Keratinocyte (primary cell): Measurements from ENCODE around the gene AVPR2. TPM values are rescaled to one million over a fixed set of nuclear protein-coding genes. Genes with fewer than 3 reads are reported as not detected.

Experiments used
- DNase-seq: peaks from one replicate; pipeline ENCODE4 v3.0.0-alpha.2; 2011; ENCODE audit warnings: low read depth, missing footprints, low spot score
- FAIRE-seq: peaks from 2 replicates; lab custom pipeline; 2011; peaks lifted over from hg19 to GRCh38; lab: Jason Lieb, UNC
- H2AFZ ChIP-seq: 2 replicates; pipeline ENCODE4 v1.6.0; 2012; ENCODE audit warnings: low read length, control low read depth, inconsistent platforms; ENCODE audit not compliant: control insufficient read depth
- H3K27ac ChIP-seq: 2 replicates; pipeline ENCODE4 v1.5.1; 2011; ENCODE audit warnings: low read length; ENCODE audit not compliant: control insufficient read depth, insufficient read depth
- H3K27me3 ChIP-seq: 3 replicates; pipeline ENCODE4 v1.6.0; 2011; ENCODE audit warnings: low read length; ENCODE audit not compliant: control insufficient read depth, insufficient read depth; ENCODE audit errors: extremely low read depth
- H3K36me3 ChIP-seq, 2 experiments: 2 replicates in 1 of 2; 3 replicates in 1 of 2; pipeline ENCODE4 v1.5.1; 2011; ENCODE audit warnings: low read length in 2 of 2, mild to moderate bottlenecking in 1 of 2; ENCODE audit not compliant: control insufficient read depth in 2 of 2, insufficient read depth in 2 of 2; ENCODE audit errors: extremely low read depth in 1 of 2
- H3K4me1 ChIP-seq: 3 replicates; pipeline ENCODE4 v1.5.1; 2011; ENCODE audit warnings: low read length; ENCODE audit not compliant: control insufficient read depth, insufficient read depth; ENCODE audit errors: extremely low read depth
- H3K4me2 ChIP-seq: 3 replicates; pipeline ENCODE4 v1.6.0; 2011; ENCODE audit warnings: low read depth, low read length; ENCODE audit not compliant: control insufficient read depth, insufficient read depth; ENCODE audit errors: extremely low read depth
- H3K4me3 ChIP-seq, 3 experiments: fragments of 200-600 bp in 1 of 3; sonication (generic) in 1 of 3; 2 replicates in 2 of 3; 3 replicates in 1 of 3; pipeline ENCODE4 v1.5.1; 2011 to 2016; ENCODE audit warnings: low read length in 3 of 3, mild to moderate bottlenecking in 3 of 3, control low read depth in 2 of 3, inconsistent platforms in 1 of 3, low read depth in 1 of 3, mixed read lengths in 1 of 3, mixed run types in 1 of 3, moderate library complexity in 1 of 3; ENCODE audit not compliant: control insufficient read depth in 2 of 3, insufficient read depth in 2 of 3; ENCODE audit errors: extremely low read depth in 1 of 3
- H3K79me2 ChIP-seq: 2 replicates; pipeline ENCODE4 v1.6.0; 2012; ENCODE audit warnings: low read length; ENCODE audit not compliant: control insufficient read depth, insufficient read depth
- H3K9ac ChIP-seq: 3 replicates; pipeline ENCODE4 v1.6.0; 2011; ENCODE audit warnings: low read length; ENCODE audit not compliant: control insufficient read depth, insufficient read depth; ENCODE audit errors: extremely low read depth
- H3K9me1 ChIP-seq: 3 replicates; pipeline ENCODE4 v1.6.0; 2011; ENCODE audit warnings: low read length; ENCODE audit not compliant: control insufficient read depth, insufficient read depth; ENCODE audit errors: extremely low read depth
- H3K9me3 ChIP-seq: 2 replicates; pipeline ENCODE4 v1.5.1; 2012; ENCODE audit warnings: low read depth, low read length; ENCODE audit not compliant: control insufficient read depth
- H4K20me1 ChIP-seq: 3 replicates; pipeline ENCODE4 v1.6.0; 2011; ENCODE audit warnings: low read length; ENCODE audit not compliant: control insufficient read depth, insufficient read depth; ENCODE audit errors: extremely low read depth
- CTCF ChIP-seq, 3 experiments: IDR thresholded peaks in 1 of 3; conservative IDR thresholded peaks in 1 of 3; optimal IDR thresholded peaks in 1 of 3; 2 replicates in 2 of 3; 3 replicates in 1 of 3; pipeline versions ENCODE3 to v1.5.1; 2011; ENCODE audit warnings: low read length in 3 of 3, mild to moderate bottlenecking in 3 of 3, moderate library complexity in 2 of 3, control low read depth in 1 of 3, inconsistent platforms in 1 of 3; ENCODE audit not compliant: insufficient read depth in 2 of 3; ENCODE audit errors: extremely low read depth in 1 of 3
- EZH2 ChIP-seq: IDR thresholded peaks from one replicate; pipeline ENCODE4 v1.6.1; 2012; ENCODE audit warnings: inconsistent platforms, mild to moderate bottlenecking, low read length, moderate library complexity
- dilution Hi-C: fragments of 300-500 bp; cut with MboI; formaldehyde crosslinking; loops from one replicate; pipeline ENCODE4 v1.7.0; 2020; ENCODE audit warnings: low sequenced_read_pairs; ENCODE audit not compliant: extremely low pct_ligation_motif_present
- polyA plus RNA-seq, 5 experiments: library from polyadenylated mRNA; depleted of rRNA in 3 of 5; stranded (reverse) in 3 of 5; stranded (forward) in 1 of 5; unstranded in 1 of 5; fragments of >200 nt; gene quantifications; 1 replicate in 1 of 5; 2 replicates in 3 of 5; 3 replicates in 1 of 5; pipeline versions ENCODE4 v1.2.1 to v1.2.3, GENCODE V29; 2011 to 2012; ENCODE audit warnings: missing spikeins in 2 of 5, low read depth in 1 of 5, low replicate concordance in 1 of 5

Gene AVPR2
- polyA plus RNA-seq, 1 donor (not counting 4 experiments of a cell fraction or from before 2014, with no cell fraction given) = not detected

DNA sequence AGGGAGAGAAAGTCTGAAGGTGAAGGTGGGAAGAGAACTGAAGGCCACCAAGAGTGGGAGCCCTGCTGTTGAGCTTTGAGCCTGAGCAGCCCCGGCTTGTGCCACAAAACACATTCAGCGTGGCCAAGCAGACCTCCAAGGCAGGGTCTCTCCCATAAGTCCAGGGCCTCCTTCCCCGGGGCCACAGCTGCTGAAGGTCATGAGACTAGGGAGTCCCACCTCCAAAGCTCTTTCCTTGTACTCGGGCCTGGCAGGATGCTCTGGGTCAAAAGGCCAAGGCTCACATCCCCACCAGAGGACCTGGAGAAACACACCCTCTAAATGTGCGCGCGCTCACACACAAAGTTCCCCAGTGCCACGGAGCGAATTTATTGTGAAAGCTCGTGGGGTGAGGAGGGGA is 25.1 kb downstream of the AVPR2 start:
- no peak overlapping the region for H2AFZ ChIP-seq
- dilution Hi-C loops = no loop called here
- peaks cover 26% of the 10 kb centered on the region for H3K79me2 ChIP-seq
- no peak overlapping the region for H3K4me3 ChIP-seq
- H3K27ac ChIP-seq = no peak overlapping the region
- H3K36me3 ChIP-seq = peaks cover 6 to 9% of the 10 kb centered on the region in 2 experiments
- H4K20me1 ChIP-seq = no peaks in the 10 kb centered on the region
- H3K4me1 ChIP-seq = peaks cover 14% of the 10 kb centered on the region
- no peak overlapping the region for H3K9ac ChIP-seq
- TF ChIP-seq CTCF (optimal IDR thresholded peaks at IDR 0.05 in 1 of 3, IDR thresholded peaks at IDR 0.05 in 1 of 3, conservative IDR thresholded peaks at IDR 0.05 in 1 of 3; ENCODE audit: extremely low read depth in 1 of 3, insufficient read depth in 2 of 3, low read length in 3 of 3) (no peak), EZH2 (no peak)
- FAIRE-seq = no peak
- H3K9me3 ChIP-seq = no peaks in the 10 kb centered on the region
- no peak overlapping the region for H3K4me2 ChIP-seq
- H3K27me3 ChIP-seq = no peaks in the 10 kb centered on the region
- DNase-seq = no peak
- H3K9me1 ChIP-seq = no peaks in the 10 kb centered on the region

- Histone ChIP-seq H3K36me3 (peaks cover 6 to 9% of the 10 kb centered on the region in 2 experiments), H3K9me3 (no peaks in the 10 kb centered on the region), H4K20me1 (no peaks in the 10 kb centered on the region), H3K27ac (no peak overlapping the region), H3K27me3 (no peaks in the 10 kb centered on the region), H3K4me3 (no peak overlapping the region), H3K4me2 (no peak overlapping the region), H3K79me2 (peaks cover 28% of the 10 kb centered on the region), H3K9ac (no peak overlapping the region), H3K9me1 (no peaks in the 10 kb centered on the region), H3K4me1 (peaks cover 14% of the 10 kb centered on the region), H2AFZ (no peak overlapping the region)
- dilution Hi-C loops = no loop called here
- DNase-seq = no peak
- TF ChIP-seq EZH2 (no peak), CTCF (optimal IDR thresholded peaks at IDR 0.05 in 1 of 3, IDR thresholded peaks at IDR 0.05 in 1 of 3, conservative IDR thresholded peaks at IDR 0.05 in 1 of 3; ENCODE audit: extremely low read depth in 1 of 3, insufficient read depth in 2 of 3, low read length in 3 of 3) (no peak)
- no peak for FAIRE-seq
These were observed 25.8 kb downstream of the AVPR2 start for GRCh38 chrX:153930011-153930910.
